GM21786 (cell line): ENCODE results near the gene ITIH3.
"Not testable (repeated sequence)": the region's sequence is repeated elsewhere in the genome, so short reads cannot be mapped to it uniquely, and the experiment has no call there.

Experiments used
- ATAC-seq: cut with Tn5 transposase; IDR thresholded peaks from one replicate; pipeline ENCODE4 v1.9.1; 2021; ENCODE audit not compliant: unreplicated experiment

The ITIH3 gene

DNA sequence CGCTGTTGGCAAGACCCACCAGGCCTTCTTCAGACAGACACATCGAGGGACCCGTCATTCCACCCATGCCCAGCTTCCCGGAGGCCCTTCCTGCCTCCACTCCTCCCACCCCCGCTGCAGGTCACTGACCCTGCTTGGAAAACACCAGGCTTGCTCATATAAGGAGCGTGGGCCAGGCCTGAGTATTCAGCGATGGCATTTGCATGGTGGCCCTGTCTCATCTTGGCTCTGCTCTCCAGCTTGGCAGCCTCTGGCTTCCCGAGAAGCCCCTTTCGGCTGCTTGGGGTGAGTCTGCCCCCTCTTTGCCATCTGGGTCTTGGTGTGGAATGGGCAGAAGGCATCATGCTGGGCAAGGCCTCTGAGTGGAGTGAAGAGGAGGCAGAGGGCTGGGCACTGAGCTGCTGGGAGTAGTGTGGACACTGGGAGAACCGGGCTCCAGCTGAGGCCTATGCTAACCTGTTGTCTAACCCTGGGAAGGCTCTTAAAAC, at the start of gene ITIH3:
Gene ITIH3 (plus strand): TSS at position 185 of the 488 bp plus-strand sequence. CDS start 8 bp downstream, at position 193.
- no peak for ATAC-seq

DNA sequence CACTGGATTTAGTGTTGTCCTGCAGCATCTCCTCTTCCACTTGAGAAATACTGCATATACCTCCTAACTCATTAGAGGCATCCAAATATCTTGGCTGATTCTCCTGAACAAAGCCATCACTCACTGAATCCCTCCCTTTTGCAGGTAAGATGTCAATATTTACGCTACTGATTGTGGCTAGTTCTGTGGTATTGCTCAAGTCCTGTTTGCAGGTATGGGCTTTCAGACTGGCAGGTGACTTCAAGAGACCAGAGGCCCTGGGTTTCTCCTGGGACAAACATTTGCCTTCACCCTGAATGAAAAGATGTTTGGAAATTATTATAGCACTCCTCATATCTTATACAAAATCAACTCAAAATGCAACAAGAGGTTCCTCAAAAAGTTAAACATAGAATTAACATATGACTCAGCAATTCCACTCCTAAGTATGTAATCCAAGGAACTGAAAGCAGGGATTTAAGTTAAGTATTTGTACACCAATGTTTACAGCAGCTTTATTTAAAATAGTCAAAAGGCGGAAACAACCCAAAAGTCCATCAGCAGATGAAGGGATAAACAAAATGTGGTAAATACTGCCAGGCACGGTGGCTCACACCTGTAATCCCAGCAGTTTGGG, 42.4 kb upstream of the ITIH3 start:
- ATAC-seq, result no peak

GRCh38 chr3:52754373-52754772, 40.2 kb upstream of the ITIH3 start:
- ATAC-seq, result no peak

GRCh38 chr3:52756141-52756540, 38.5 kb upstream of the ITIH3 start:
- ATAC-seq, result no peak

DNA sequence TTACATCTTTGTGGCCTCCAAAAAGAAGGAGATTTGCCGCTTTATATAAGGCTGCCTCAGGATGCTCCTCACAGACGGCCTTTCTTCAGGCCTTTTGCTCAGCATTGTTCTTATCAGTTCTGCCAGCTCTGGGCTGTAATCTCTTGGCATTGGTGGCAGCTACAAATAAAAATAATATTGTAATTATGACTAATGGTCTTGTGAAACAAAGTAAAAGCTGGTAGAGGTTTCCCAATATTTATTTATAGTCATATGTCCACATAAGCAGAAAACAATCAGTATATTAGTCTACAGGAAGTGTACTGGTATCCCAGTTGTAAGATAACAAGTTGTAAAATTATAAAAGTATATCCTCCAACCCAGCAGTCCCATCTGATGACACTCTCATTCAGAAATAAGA, 31.1 kb upstream of the ITIH3 start:
- no peak for ATAC-seq

DNA sequence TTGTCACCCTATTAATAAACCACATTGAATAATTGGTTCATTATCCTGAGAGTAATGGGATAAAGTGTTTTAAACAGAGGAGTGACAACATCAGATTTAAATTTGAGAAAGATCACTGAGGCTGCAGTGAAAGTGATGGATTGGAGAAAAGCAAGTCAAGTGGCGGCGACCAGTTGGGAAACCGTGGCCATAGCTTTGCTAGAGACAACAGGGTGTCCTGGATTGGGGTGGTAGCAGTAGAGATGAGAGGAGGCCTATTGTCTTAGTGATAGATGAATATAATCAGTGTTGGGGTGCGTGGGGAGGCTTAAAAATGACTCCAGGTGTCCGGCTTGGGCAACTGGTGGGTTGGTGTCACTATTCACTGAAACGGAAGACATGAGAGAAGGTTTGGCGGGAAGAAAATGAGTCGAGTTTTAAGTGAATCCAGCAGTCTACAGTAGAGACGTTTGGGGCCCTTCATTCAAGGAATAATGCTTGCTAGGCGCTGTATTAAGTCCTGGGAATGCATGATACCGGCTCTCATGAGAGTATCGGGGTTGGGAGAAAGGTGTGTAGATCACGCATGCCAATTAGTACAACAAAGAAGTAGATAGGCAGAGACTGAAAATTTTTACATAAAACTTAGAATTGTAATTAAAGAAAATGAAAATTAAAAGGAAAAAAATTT, 24.7 kb upstream of the ITIH3 start:
- no peak for ATAC-seq

- peak; percentile 97 for ATAC-seq
Observed at GRCh38 chr3:52770496-52771333, 23.9 kb upstream of the ITIH3 start, which contains the start of gene NEK4. Gene NEK4, minus strand, starts transcription at chr3:52770940. Its CDS starts 194 bp downstream, at chr3:52770746.

DNA sequence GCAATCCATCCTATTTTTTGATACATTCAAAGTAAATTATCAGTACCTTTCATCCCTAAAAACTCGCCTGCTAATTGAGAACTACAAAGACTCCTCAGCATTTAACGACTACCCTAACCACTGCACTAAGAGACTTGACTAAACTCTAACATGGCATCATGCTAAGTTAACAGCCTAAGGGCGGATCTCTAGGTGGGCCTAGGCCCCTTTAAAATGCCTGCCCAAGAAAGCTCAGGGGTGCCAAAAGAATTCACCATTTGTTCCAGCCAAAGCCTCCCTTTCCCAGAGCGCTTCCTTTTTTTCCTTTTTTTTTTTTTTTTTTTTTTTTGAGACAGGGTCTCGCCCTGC, 23.3 kb upstream of the ITIH3 start:
- no peak for ATAC-seq

- no peak for ATAC-seq
Observed at GRCh38 chr3:52771702-52772101, 22.9 kb upstream of the ITIH3 start.

DNA sequence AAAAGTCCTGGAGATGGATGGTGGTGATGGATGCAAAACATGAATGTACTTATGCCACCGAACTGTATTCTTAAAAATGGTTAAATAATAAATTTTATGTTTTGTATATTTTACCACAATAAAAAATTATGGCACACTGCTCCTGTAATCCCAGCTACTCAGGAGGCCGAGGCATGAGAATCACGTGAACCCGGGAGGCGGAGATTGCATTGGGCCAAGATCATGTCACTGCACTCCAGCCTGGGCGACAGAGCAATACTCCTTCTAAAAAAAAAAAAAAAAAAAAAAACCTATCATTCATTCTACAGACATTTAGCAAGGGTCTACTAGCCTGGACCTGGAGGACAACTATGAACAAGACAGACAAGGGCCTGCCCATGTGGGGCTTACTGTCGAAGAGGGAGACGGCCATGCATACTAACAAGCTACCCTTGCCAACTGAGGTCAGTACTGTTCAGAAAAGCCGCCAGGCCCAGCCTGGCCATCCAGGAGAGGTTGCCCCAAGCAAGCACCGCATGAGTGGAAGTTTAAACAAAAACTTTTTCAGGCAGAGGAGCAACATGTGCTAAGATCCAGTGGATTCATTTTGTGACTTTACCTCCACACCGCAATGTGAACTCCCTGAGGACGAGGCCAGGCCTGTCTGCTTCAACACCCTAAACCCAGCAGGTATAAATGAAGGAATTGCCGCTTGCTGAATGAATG, 21.1 kb upstream of the ITIH3 start:
- no peak for ATAC-seq

DNA sequence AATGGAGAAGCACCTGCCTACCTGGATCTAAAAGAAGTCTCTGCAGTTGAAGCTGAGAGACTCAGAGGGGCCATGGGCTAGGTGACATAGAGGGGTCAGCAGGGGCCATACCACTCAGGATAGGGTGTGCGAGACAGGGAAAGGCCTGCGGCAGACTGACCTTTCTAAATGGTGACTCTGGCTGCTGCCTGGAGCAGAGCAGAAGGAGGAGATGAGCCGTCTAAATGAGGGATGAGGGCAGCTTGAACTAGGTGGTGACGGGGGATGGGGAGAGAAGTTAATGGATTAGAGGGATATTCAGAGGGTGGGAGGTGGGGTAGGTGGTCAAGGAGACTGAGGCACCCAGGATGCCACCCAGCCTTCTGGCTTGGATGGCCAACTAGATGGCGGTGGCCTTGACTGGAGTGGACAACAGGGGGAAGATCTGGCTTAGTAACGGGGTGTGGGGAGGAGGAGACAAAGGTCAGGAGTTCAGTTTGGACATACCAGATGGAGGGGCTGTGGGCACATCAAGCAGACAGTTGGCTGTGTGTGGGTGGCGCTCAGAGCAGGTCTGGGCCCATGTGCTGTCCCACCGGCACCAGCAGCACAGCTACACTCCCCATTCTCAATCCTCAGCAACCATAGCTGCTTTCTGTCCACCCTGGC, 20.4 kb upstream of the ITIH3 start:
- ATAC-seq, result no peak

- ATAC-seq, result no peak
Observed at GRCh38 chr3:52774901-52775864, 19.4 kb upstream of the ITIH3 start.

GRCh38 chr3:52775877-52776276, 18.7 kb upstream of the ITIH3 start:
- no peak for ATAC-seq

DNA sequence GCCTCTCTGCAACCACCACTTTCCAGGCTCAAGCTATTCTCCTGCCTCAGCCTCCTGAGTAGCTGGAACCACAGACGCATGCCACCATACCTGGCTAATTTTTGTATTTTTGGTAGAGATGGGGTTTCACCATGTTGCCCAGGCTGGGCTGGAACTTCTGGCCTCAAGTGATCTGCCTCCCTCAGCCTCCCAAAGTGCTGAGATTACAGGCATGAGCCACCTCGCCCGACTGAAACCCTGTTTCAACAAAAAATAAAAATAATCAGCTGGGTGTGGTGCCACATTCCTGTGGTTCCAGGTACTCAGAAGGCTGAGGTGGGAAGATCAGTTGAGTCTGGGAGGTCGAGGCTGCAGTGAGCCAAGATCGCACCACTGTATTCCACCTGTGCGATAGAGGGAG, 18.1 kb upstream of the ITIH3 start:
- not testable (repeated sequence) for ATAC-seq

- no peak for ATAC-seq
Observed at GRCh38 chr3:52777127-52777958, 17.3 kb upstream of the ITIH3 start, which contains the start of gene ITIH1. Gene ITIH1, plus strand, starts transcription at chr3:52777599. Its CDS starts 17 bp downstream, at chr3:52777616.

- ATAC-seq, result no peak
Observed at GRCh38 chr3:52777959-52778805, 16.4 kb upstream of the ITIH3 start.

GRCh38 chr3:52779011-52779836, 15.4 kb upstream of the ITIH3 start:
- peak; percentile 81 for ATAC-seq
